SK-N-MC (cell line): ENCODE data around the gene BCAS1.

Source experiments
- EZH2 ChIP-seq: fragments of 200-600 bp; sonication (generic); IDR thresholded peaks from one replicate; pipeline ENCODE4 v1.6.1; 2017; ENCODE audit warnings: antibody characterized with exemption
- FOXP2 ChIP-seq: optimal IDR thresholded peaks from 2 replicates; pipeline ENCODE3; 2011; ENCODE audit warnings: mild to moderate bottlenecking, moderate library complexity; ENCODE audit not compliant: insufficient read depth; ENCODE audit errors: extremely low read length, control extremely low read depth
- POLR2AphosphoS5 ChIP-seq: IDR thresholded peaks from 2 replicates; pipeline ENCODE4 v1.6.1; 2012; ENCODE audit warnings: mild to moderate bottlenecking, low read depth, low read length, borderline replicate concordance

DNA sequence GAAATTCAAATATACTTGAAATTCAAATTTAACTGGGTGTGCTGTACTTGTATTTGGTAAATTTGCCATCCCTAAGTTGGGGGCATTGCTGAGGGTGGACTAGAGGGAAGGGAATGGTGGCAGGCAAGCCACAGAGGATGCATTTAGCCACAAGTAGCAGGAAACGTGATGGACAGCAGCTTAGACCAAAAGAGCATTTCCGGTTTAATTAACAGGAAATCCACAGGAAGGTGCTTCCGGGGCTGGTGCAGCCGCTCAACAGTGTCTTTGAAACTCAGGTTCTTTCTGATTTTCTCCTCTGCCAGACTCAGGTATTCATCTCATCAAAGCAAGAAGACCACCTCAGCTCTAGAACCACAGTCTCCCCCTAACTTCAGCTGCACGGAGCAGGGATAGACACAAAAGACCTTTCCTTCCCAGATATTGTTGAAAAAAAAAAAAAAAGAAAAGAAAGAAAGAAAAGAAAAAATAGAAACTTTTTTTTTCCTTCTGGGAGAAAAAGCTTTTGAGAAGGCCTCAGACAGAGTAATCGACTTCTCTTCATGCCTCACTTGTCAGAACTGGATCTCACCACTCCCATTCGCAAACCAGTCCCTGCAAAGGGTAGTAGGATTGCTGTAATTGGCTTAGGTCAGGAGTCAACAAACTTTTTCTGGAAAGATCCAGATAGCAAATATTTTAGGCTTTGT, 8.0 kb upstream of the BCAS1 start:
- TF ChIP-seq EZH2 (no peak), POLR2AphosphoS5 (no peak), FOXP2 (no peak)
